ENCODE measurements around the gene STX10. TPM values are rescaled to one million over a fixed set of nuclear protein-coding genes. Genes with fewer than 3 reads are reported as not detected.
"Not testable (repeated sequence)": the region's sequence is repeated elsewhere in the genome, so short reads cannot be mapped to it uniquely, and the experiment has no call there.

STX10 gene
- total RNA-seq, 1 donor, result 62.7 TPM

- peak; percentile 55 for DNase-seq (ENCODE audit: low read depth)
- TF ChIP-seq CTCF (IDR thresholded peaks at IDR 0.05; ENCODE audit: insufficient read depth, low read length), result no peak
- H3K4me3 ChIP-seq (ENCODE audit: low read depth, low read length), result no peak overlapping the region
These were observed 31.7 kb upstream of the STX10 start for GRCh38 chr19:13181747-13182388.

- DNase-seq (ENCODE audit: low read depth); H3K4me3 ChIP-seq (ENCODE audit: low read depth, low read length): not testable (repeated sequence)
These were observed 28.1 kb upstream of the STX10 start for GRCh38 chr19:13178291-13178690.

DNA sequence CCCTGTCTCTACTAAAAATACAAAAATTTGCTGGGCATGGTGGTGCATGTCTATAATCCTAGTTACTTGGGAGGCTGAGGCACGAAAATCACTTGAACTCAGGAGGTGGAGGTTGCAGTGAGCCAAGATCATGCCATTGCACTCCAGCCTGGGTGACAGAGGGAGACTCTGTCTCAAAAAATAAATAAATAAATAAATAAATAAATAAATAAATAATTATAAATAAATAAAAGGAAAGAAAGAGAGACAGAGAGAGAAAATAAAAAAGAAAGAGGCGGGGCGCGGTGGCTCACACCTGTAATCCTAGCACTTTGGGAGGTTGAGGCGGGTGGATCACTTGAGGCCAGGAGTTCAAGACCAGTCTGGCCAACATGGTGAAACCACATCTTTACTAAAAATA is 27.4 kb upstream of the STX10 start:
- not testable (repeated sequence) for H3K4me3 ChIP-seq (ENCODE audit: low read depth, low read length); DNase-seq (ENCODE audit: low read depth)

GRCh38 chr19:13176345-13176744 is 26.2 kb upstream of the STX10 start:
- DNase-seq (ENCODE audit: low read depth), result no peak
- H3K4me3 ChIP-seq (ENCODE audit: low read depth, low read length), result no peak overlapping the region

DNA sequence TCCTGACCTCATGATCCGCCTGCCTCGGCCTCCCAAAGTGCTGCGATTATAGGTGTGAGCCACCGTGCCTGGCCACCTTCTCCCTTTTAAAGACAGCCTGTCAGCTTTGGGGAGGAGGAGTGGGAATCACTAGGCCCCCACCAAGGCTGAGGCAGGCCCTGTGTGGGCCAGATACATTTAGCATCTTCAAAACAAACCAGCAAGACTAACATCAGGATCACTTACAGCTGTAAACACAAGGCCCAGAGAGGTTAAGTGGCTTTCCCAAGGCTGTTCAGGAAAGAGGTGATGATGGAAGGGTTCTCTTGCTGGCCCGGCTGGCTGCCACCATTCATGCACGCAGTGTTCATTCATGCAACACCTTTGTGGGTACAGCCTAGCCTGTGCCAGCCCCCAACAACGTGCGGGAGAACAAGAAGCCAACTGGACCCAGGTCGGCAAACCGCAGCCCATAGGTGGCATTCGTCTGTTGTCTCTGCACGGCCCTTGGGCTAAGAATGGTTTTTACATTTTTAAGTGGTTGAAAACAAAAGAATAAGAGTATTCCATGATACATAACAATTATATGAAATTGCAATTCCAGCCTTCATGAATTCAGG is 23.1 kb upstream of the STX10 start:
- no peak for DNase-seq (ENCODE audit: low read depth)

More at GRCh38 chr19:13176345-13176744, 26.2 kb upstream of the STX10 start:
- TF ChIP-seq CTCF (IDR thresholded peaks at IDR 0.05; ENCODE audit: insufficient read depth, low read length), result no peak

GRCh38 chr19:13172346-13173138 is 22.4 kb upstream of the STX10 start:
- DNase-seq (ENCODE audit: low read depth), result peak; percentile 78
- H3K4me3 ChIP-seq (ENCODE audit: low read depth, low read length), result no peak overlapping the region
- TF ChIP-seq CTCF (IDR thresholded peaks at IDR 0.05; ENCODE audit: insufficient read depth, low read length), result no peak

More for the DNA sequence above, 23.1 kb upstream of the STX10 start:
- H3K4me3 ChIP-seq (ENCODE audit: low read depth, low read length), result no peak overlapping the region
- no peak for TF ChIP-seq CTCF (IDR thresholded peaks at IDR 0.05; ENCODE audit: insufficient read depth, low read length)

- no peak overlapping the region for H3K4me3 ChIP-seq (ENCODE audit: low read depth, low read length)
- no peak for DNase-seq (ENCODE audit: low read depth)
- TF ChIP-seq CTCF (IDR thresholded peaks at IDR 0.05; ENCODE audit: insufficient read depth, low read length), result no peak
These were observed 21.0 kb upstream of the STX10 start for GRCh38 chr19:13171146-13171545.
